HG02840 (cell line): ENCODE results near the gene KIF1B.
"Not testable (repeated sequence)": the region's sequence is repeated elsewhere in the genome, so short reads cannot be mapped to it uniquely, and the experiment has no call there.

Source experiments
- ATAC-seq: cut with Tn5 transposase; IDR thresholded peaks from one replicate; pipeline ENCODE4 v1.9.1; 2021; ENCODE audit warnings: mild to moderate bottlenecking, moderate library complexity, moderate number of reproducible peaks; ENCODE audit not compliant: unreplicated experiment, low FRiP score

The KIF1B gene

DNA sequence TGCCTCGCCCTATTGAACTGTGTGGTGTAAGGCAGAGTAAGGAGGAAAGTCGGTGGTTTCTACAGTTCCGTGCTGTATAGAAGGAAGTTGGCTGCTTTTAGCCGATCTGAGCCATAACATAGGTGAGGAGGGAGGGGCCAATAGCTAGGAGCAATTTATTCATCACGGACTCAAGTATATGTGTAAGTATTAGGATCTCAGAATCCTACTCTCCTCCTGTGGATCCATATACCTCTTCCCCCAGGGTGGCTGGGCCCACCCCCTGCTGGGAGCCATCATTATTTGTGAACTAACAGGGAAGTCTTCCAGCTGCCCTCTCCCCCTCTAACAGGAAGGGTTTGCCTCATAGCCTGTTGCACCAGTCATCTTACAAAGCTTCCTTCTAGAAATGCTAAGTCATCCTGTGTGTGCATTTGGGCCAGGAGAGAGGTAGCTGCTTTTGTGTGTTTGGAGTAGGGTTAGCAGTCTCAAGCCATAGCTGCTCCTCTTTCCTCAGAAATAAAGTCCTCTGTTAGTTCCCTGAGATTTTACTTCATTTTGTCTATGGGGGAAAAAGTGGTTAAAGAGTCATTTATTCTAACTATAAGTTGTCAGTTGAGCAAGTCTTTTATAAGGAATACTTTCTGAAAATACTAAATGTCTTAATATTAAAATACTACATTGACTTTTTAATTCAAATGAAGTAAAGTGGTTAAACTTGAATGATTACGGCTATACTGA, 205.0 kb downstream of the KIF1B start:
- no peak for ATAC-seq

DNA sequence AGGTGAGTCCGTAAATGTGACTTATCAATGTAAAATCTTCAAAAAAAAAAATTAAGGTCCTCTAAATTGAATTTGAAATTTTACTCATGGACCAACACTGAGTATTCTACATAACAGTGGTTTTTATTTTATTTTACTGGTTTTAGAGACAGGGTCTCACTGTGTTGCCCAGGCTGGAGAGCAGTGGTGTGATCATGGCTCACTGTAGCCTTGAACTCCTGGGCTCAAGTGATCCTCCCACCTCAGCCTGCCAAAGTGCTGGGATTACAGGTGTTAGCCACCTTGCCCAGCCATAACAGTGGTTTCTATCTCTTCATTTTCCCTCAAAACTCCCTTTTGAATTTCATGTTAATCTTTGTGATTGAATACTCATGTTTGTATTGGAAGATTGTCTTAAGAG, 205.6 kb downstream of the KIF1B start:
- ATAC-seq, result not testable (repeated sequence)

DNA sequence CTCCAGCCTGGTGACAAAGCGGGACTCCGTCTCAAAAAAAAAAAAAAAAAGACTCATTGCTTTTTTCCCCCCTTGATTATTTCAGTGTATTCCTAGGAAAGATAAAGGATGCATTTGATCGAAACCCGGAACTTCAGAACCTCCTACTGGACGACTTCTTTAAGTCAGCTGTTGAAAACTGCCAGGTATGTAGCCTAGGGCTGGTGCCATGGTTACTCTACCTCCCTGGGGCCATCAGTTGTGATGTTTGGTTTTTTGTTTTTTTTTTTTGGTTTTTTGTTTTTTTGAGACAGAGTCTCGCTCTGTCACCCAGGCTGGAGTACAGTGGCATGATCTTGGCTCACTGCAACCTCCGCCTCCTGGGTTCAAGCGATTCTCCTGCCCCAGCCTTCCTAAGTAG, 208.4 kb downstream of the KIF1B start:
- not testable (repeated sequence) for ATAC-seq

DNA sequence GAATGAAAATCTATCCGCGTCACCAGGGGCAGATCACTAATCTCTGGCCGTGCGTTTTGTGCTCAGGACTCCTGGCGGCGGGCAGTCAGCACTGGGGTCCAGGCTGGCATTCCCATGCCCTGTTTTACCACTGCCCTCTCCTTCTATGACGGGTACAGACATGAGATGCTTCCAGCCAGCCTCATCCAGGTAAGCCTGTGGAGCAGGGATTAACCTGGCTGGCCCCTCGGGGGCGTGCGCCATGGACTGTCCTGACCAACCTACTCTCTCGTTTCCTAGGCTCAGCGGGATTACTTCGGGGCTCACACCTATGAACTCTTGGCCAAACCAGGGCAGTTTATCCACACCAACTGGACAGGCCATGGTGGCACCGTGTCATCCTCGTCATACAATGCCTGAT, 209.0 kb downstream of the KIF1B start:
- ATAC-seq, result no peak

DNA sequence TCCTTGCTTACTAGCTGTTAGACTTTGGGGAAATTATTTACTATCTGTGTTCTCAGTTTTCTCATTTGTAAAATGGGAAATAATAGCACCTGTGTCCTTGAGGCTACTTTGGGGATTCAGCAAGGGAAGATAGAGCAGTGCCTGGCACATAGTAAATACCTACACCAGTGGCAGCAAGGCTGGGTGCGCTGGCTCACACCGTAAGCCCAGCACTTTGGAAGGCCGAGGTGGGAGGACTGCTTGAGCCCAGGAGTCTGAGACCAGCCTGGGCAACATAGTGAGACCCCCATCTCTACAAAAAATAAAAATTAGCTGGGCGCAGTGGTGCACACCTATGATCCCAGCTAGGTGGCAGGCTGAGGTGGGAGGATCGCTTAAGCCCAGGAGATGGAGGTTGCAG, 211.3 kb downstream of the KIF1B start:
- no peak for ATAC-seq

DNA sequence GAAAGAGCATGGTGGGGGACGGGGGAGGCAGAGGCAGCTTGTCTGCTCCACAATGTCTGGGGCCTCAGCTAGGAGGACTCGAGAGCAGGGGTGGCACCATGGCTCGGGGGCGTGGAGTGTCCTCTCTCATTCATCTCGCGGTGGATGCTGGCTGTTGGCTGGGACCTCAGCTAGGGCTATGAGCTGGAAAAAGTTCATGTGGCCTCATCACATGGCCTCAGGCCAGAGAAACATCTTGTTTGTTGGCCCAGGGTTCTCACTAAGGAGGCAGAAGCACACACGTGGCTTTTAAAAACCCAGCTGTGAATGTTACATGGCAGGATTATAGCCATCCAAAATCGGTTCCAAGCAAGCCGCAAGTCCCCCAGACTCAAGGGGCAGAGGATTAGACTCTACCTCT, 213.7 kb downstream of the KIF1B start:
- ATAC-seq, result no peak

DNA sequence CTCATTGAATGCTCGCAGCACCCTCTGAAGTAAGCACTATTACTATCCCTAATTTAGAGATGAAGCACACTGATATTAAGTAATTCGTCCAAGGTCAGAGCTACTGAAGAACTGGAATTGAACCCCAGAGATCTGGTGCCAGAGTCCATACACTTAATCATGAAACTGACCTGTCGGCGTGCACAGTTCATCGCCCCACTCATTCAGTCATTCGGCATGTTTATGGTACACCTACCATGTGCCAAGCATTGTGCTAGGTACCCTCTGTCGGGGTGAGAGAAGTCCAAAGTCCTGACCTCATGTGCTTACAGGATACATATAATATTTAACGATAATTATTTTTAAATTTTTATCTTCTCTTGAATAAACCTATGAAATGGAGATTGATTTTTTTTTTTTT, 214.3 kb downstream of the KIF1B start:
- no peak for ATAC-seq

DNA sequence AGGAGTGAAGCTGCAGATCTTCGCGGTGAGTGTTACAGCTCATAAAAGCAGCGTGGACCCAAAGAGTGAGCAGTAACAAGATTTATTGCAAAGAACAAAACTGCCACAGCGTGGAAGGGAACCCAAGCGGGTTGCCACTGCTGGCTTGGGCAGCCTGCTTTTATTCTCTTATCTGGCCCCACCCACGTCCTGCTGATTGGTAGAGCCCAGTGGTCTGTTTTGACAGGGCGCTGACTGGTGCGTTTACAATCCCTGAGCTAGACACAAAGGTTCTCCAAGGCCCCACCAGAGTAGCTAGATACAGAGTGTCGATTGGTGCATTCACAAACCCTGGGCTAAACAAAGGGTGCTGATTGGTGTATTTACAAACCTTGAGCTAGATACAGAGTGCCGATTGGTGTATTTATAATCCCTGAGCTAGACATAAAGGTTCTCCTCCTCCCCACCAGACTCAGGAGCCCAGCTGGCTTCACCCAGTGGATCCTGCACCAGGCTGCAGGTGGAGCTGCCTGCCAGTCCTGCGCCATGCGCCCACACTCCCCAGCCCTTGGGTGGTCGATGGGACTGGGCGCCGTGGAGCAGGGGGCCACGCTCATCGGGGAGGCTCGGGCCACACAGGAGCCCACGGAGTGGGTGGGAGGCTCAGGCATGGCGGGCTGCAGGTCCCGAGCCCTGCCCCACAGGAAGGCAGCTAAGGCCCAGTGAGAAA, 215.6 kb downstream of the KIF1B start:
- not testable (repeated sequence) for ATAC-seq

DNA sequence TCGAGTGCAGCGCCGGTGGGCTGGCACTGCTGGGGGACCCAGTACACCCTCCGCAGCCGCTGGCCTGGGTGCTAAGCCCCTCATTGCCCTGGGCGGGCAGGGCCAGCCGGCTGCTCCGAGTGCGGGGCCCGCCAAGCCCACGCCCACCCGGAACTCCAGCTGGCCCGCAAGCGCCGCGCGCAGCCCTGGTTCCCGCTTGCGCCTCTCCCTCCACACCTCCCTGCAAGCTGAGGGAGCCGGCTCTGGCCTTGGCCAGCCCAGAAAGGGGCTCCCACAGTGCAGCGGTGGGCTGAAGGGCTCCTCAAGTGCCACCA, 216.1 kb downstream of the KIF1B start:
- not testable (repeated sequence) for ATAC-seq

DNA sequence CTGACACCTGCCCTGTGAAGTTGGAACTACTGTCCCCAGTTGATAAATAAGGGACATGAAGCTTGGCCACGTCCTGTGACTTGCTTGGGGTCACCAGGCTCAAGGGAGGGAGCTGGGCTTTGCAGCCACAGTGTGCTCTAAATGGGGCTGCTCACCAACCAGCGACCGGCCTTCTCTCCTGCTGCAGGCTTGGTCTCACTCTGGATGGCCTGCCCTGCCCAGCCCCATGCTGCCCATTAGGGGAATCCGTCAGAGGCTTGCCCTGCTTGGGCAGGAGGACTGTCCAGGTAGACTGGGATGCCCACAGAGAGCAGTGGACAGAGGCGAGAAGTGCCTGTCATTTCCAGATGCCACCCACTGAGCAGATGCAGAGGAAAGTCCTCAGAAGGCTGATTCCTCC, 218.6 kb downstream of the KIF1B start:
- ATAC-seq, result no peak

DNA sequence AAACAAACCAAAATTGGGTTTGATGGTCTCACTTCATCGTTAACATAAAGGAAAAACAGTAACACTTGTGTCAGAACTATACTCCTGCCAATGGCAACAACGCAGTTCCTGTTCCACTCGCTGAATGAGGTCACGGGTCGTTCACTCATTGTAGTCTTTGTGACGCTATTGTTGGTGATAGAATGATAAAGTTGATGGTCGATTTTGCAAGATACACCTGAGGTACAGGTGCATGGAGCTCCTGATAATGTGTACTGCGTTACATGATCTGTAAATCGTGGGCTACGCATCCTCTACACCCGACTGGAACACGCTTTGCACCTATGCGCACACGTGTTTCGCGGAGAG, 219.5 kb downstream of the KIF1B start:
- ATAC-seq, result peak; percentile 9

DNA sequence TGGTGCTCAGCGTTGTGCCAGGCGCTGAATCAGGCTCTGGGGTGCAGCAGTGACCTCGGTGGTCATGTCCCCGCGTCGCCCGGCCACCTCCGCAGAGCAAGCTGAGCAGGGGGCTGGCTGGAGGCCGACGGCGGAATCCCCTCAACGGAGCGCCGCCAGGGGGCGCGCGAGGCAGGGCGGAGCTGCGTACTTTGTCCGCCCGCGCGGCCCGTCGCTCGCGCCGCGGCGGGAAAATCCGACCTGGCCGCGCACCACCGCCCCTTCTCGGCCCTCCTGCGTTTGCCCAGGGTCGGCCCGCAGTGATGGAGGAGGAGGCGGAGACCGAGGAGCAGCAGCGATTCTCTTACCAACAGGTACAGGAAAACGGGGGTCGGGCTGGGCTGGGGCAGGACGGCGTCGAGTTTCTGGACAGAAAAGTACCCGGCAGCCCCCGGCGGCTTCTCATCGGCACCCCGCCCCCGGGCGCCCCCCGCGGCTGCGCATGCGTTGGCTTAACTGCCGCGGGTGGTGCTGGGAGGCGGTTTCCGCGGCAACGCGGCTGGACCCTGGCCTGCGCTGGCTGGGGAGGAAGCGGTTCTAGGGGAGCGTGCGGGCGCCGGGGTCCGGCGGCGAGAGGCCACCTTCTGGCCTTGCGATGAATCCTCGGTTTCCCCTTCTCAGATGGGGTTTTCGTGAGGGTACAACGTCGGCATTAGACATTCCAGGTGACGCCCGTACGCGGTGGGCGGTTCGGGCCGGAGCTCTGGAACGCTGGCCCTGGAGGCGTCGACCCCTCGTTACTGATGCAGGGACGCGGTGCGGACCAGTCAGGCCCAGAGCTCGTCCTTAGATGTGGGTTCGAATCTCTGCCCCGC, 220.1 kb downstream of the KIF1B start, which contains the start of gene CENPS:
TSS of gene CENPS (plus strand) at position 218 of the 854 bp plus-strand sequence. CDS start at position 303, 85 bp downstream.
- peak; percentile 78 for ATAC-seq
